UCSD-AML1 (cell line): ENCODE results near the gene ATAD2B.
A peak's percentile ranks its signal among the peaks of the same experiment; 100 is the strongest.
"Not testable (repeated sequence)": the region's sequence is repeated elsewhere in the genome, so short reads cannot be mapped to it uniquely, and the experiment has no call there.

Experiments
- DNase-seq: peaks from one replicate; lab custom pipeline; 2025; ENCODE audit not compliant: unreplicated experiment; lab: John Stamatoyannopoulos, UW

The ATAD2B gene

DNA sequence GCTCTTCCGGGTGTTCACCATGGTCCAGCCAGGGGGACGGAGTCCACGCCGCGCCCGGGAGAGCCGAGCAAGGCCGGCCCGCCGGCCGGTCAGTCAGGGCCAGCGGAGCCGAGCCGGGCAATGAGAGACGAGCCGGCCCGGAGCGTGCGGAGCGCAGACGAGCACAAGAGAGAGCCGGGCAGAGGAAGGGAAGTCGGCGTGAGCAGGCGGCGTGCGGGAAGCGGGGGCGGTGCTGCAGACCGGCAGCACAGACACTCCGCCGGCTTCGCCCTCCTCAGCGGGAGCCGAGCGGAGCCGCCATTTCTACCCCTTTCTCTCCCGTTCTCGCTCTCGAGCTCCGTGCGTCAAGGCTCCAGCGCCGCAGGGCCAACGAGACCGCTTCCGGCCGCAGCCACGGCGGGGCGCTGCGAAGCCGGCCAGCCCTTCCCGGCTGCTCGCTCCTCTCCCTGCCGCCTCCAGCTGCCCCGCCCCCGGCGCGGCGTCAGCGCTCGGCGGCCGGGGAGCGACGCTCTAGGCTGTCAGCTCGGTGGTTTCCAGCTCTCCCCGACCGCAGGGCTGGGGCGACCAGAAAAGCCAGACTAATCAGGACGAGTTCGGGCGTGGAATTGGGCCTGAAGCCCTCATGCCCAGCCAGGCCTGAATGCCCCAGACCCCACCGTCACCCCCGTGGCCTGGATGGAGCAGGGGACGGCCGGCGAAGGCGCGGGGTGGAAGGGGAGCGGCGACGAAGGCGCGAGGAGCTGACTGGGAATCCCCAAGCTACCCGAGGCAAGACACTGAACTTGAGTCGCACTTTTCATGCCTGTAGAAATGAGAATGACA, at the start of gene ATAD2B:
ATAD2B (minus strand) TSS at position 374 of the 822 bp plus-strand sequence; CDS start at position 21, 353 bp downstream.
- peak; percentile 98 for DNase-seq

DNA sequence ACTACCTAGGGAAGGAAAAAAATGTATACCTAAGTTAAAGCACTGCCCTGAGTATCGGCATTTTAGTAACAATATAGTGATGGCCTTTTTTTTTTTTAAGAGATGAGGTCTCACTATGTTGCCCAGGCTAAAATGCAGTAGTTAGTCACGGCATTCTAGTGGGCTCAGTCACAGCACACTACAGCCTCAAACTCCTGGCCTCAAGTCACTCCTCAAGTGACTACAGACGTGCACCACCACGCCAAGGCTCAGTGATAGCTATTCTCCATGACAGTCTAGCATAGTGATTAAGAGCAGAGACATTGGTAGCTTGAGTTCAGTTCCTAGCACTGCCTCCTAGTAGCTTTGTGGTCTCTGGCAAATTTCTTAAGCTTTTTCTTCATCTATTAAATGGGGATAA, 40.9 kb upstream of the ATAD2B start:
- DNase-seq: no peak

DNA sequence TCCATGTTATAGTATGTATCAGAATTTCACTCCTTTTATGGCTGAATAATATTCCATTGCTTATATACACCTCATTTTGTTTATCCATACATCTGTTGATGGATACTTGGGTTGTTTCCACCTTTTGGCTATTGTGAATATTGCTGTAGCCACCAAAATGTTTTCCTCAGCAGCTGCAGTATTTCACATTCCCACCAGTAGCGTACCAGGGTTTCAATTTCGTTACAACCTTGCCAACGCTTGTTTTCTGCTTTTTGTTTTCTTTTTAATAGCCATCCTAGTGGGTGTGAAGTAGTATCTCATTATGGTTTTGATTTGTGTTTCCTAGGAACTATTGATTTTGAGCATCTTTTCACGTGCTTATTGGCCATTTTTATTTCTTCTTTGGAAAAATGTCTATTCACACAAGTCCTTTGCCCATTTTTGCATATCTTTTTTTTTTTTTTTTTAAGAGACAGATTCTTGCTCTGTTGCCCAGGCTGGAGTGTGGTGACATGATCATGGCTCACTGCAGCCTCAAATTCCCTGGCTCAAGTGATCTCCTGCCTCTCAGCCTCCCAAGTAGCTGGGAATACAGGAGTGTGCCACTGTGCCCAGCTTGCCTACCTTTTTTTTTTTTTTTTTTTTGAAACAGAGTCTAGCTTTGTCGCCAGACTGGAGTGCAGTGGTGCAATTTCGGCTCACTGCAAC, 27.5 kb upstream of the ATAD2B start:
- DNase-seq: no peak

DNA sequence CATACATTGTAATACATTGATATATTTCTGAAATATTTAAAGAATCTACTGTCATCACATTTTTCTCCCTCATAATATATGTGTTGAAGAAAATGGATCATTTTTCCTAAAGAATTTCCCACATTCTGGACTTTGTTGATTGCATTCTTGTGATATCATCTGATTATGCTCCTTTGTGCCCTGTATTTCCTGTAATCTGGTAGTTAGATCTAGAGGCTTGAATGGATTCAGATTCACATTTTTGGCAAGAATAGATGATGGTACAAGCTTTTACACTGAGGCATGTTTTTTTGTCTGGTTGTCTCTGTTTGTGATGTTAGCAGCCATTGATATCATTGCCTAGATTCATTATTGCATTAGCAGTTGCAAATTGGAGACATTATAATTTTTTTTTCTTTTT, 26.7 kb upstream of the ATAD2B start:
- DNase-seq: no peak

DNA sequence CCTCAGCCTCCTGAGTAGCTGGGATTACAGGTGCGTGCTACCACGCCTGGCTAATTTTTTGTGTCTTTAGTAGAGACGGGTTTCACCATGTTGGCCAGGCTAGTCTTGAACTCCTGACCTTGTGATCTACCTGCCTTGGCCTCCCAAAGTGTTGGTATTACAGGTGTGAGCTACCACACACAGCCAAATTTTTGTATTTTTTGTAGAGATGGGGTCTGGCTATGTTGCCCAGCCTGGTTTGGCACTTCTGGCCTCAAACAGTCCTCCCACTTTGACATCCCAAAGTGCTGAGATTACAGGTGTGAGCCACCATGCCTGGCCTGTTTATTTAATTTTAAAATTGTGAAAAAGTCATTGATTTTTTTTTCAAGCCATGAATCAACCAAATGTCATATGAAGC, 25.6 kb upstream of the ATAD2B start:
- DNase-seq: not testable (repeated sequence)

DNA sequence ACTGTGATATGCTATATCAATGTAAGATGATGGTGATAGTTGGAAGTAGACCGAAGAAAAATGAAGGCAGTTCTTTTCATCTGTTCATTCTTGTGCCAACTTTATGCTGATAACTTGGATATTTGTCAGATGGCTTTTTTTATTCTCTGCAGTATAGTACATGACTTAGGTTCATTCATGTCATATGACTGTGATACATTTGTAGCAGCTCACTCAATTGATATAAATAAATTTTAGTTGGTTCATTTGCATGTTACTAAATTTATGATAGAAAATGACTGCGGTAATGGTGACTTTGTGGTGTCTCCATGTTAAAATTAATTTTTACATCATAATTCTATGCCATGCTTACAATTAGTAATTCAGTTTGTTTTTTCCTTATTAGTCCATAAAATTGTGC, 20.4 kb upstream of the ATAD2B start:
- no peak for DNase-seq

DNA sequence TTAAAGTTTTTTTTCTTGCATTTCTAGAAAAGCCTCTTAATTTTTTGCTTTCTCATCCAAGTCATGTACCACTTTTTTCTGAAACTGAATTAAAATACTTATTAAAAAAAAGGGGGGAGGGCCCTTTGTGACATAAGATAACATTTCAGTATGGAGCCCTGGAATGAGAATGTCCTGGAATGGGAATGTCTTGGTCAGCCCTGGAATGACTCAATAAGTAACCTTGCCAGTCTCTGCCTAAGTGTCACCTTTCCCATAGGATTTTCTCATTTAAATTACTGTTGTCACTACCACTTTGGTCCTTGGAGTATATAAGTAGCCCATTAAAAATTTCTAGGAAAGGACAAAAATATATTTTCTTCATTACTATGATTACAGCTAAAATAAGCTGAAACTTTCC, 18.1 kb upstream of the ATAD2B start:
- no peak for DNase-seq

DNA sequence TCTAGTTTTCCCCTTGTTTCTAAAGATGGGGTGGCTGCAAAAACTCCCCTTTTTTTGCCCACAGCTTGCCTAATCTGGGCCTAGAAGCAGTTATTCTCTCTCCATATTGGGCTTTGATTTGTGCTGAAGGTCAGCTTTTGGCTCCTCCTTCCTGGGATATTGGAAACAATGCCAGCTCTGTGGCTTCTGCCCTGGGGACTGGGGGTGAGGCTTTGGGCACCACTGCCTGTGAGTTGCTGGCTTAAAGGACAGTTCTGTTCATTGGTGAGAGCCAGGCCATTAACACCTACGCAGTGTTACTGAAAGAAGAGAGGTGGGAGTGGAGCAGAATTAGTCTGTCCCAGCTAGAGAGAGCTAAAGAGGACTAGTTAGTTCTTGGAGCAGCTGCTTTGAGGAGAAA, 17.6 kb upstream of the ATAD2B start:
- DNase-seq: no peak

DNA sequence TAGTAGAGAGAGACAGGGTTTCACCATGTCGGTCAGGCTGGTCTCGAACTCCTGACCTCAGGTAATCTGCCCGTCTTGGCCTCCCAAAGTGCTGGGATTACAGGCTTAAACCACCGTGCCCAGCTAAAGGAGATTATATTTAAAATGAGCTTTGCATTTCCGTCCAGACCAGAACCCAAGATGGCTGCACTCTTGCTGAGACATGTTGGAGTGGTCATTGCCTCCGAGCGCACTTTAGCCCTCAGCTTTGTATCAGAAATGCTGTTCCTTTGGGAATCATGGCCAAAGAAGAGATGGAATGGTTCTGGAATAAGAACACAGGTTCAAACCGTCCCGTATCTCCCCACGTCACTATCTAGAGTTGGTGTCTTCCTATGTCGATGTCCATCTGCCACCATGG, 16.7 kb upstream of the ATAD2B start:
- DNase-seq: no peak

DNA sequence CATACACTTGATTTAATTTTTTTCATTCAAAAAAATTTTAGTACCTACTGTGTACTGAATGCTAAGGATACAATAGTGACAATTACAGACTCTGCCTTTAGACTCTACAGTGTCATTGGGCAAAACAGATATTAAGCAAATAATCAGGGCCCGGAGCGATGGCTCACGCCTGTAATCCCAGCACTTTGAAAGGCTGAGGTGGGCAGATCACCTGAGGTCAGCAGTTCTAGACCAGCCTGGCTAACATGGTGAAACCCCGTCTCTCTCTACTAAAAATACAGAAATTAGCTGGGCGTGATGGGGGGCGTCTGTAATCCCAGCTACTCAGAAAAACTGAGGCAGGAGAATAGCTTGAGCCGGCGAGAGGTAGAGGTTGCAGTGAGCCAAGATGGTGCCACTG, 14.7 kb upstream of the ATAD2B start:
- no peak for DNase-seq

DNA sequence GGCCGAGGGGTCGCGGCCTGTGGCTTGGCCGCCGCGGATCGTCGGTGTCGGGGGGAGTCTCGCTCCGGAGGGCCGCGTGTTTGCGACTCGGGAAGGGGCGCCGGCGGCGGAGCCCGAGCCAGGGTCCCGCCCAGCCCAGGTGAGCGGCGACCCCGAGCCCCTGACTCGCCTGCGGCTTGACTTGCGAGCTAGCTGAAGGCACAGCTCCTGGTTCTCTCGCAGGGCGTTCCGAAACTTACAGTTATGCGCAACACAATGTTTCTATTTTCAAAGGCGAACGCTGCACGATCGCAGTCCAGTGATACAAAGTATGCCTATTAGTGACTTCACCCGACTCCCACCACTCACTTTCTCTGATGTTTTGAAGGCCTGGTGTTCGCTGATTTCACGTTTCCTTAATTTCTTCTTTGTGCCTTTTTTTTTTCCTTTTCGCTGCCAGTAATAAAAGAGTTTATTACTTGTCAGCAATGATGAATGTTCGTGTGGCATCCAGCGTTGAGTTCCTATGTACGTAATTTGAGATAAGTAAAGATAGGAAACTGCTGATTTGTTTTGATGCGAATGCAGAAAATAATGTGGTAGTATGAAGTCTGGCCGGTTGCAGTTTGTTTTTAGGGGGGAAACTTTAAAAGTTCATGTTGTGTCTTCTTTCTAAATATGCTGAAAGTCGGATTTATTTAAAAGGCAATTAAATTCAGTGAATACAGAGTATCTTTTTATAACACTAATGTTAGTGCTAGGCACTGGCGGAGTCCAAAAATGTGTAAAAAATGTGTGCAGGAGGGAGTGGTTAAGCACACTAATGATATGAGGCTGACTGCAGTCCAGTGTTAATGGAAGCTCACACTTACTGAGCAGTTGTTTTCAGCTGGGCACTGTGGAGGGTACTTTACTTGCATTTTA, 14.0 kb upstream of the ATAD2B start:
- DNase-seq: peak; percentile 56

DNA sequence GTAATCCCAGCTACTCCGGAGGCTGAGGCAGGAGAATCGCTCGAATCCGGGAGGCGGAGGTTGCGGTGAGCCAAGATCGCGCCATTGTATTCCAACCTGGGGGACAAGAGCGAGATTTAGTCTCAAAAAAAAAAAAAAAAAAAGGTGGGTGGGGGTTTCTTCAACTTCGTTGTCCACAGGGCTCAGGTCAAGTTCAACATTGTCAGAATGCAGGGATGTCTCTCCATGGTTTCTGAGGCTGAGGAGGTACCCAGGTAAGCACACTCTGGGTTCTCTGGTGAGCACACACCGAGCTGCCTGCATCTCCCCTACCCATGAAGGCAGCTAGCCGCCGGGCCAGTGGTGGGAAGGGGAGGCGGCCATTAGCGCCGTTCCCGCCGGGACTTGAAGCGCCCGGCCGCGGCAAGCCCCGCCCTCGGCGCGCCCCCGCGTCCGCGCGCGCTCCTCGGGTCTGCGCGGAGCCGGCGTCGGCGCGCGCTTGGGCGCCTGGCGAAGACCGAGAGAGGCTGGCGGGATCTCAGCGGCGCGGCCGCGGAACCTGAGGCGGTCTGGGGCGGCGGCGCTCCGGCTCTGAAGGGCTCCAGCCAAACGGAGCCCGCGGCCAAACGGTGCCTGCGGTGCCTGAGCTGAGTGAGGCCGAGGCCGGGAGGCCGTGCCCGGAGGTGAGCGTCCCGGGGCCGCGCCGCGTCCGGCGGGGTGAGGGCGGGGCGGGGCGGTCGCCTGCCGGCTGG, 13.2 kb upstream of the ATAD2B start, which contains the start of gene UBXN2A:
UBXN2A (plus strand) TSS at position 477 of the 731 bp plus-strand sequence. CDS start 17,852 bp downstream, outside the sequence.
- DNase-seq: peak; percentile 85

DNA sequence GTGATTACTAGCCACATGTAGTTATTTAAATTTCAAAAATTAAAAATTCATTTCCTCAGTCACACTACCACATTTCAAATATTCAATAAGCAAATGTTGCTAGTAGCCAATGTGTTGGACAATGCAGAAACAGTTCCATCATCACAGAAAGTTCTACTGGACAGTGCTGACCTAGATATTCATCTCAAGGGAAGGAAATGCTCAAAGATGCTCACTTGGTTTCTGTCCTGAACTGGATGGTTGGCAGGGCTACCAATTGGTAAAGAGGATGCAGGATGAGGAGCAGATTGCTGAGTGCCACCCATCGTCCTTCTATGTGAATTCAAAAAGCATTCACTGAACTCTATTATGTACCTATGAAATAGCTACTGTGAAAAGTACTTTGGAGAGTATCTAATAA, 7.3 kb upstream of the ATAD2B start:
- DNase-seq: no peak

DNA sequence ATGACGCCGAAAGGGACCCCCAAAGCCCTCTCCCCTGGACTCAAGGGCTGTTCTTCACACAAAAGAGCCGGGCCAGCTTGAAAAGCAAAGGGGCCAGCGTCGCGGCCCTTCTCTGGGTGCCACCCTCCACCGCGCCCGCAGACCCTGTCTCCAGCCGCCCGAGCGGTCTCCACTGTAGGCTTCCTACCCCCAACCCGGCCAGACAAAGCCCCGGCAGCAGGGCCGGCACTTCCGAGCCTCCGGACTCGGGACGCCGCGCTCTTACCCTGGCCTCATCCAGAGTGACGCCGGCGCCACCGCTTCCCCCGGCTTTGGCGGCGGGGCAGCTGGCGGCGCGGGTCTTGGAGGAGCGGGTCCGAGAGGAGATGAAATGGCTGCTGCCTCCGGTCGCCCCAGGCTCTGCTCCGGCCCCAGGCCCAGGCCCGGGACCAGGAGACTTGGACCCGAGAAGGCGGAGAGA, 603 bp downstream of the ATAD2B start:
- DNase-seq: peak; percentile 70

DNA sequence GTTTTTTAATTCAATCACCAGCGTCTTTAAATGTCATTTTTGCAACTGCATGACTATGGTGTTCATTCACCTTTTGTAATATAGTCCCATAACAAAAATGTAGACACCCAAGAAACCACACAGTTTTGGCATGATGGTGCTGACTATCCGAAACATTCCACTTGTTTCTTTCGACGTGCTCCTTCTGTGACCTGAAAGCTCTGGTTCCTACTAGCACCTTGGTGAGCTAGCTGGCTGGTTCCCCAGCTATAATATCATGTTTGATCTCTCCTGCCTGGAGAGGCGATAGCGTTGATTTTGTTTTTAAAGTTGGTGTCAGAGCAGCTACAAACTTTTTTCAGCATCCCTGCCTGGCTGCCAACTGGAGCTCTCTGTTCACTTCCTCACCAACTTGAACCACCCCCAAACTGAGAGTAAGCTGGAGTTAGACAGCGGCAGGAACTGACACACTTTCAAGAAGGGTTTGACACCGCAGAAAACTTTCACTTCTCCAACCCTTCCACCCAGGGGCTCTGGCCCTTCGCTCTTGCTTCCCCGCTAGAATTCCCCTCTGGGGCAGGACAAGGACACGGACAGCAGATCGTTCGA, 1.1 kb downstream of the ATAD2B start:
- peak; percentile 70 for DNase-seq

DNA sequence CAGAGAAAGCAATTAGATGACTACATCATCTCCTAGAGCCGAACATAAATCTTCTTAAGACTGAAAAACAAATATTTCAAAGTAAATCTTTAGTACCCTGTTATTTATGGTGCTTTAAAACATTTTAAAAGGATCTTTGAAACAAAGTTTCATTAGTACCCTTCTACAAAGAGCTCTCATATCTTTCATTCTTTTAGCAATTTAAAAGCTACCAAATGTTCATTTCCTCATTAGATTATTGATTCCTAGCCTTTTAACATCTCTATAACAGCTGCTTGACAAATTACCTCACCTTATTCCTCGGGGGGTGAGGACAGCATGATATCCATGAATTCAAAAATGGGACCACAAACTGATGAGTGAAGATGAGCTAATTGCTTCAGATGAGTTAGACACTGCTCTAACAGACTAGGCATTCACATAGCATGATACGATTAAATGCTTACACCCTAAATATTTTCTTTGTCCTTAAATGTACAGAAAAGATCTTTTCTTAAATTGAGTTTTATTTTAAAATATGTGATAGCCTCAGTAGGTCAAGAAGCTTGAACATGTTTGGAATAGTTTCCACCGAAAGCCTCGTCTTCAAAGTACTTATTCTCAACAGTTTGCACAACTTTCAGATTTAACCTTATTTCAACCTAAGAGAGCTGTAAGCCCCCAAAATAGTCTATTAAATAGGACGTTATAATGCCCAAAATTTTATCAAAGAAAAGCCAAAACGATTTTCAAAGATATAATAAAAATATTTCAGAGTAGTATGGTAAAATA, 2.1 kb downstream of the ATAD2B start:
- DNase-seq: no peak

DNA sequence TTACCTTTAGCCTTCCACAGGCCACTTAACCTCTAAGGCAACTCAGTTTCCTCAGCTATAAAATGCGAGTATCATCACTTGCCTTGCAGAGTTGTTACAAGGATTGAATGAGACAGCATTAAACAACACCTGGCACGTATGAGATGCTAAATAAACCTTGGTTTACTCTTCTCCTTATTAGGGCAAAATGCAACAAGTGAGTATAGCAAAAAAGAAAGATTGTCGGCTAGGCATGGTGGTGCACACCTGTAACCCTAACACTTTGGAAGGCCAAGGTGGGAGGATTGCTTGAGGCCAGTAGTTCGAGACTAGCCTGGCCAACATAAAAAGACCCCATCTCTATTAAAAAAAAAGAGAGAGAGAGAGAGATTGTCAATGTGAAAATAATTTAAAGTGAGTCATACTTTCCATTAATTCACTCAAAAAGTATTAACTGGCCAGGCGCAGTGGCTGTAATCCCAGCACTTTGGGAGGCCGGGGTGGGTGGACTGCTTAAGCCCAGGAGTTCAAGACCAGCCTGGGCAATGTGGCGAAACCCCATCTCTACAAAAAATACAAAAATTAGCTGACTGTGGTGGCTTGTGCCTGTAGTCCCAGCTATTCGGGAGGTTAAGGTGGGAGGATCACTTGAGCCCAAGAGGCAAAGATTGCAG, 8.0 kb downstream of the ATAD2B start:
- no peak for DNase-seq

DNA sequence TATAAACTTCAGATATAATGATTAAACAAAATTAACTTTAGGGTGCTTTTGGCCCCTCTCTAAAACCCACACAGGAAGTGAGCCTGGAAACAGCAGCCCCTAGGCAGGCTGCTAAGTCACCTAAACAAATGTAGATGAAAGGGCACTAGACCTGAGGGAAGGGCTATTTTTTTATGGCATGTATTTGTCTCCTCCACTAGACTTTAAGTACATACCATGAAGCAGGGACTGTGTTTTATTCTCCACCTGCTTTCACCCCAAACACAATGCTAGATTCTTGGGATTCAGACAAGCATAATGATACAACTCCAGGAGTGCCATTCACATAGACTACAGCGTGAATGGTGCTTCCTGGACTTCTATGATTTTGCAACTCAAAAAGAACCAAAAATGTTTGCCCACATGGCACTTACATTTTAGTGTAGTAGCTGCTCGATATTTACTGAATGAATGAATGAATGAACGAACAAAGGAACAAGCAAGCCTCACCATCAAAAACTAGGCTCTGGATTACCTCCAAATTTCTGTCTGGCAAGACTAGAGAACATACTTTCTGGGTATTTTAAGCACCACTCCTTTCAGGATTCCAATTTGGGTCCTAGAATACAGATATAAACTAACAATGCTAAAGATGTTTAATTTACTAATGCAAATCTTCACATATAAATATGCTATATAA, 10.1 kb downstream of the ATAD2B start:
- DNase-seq: no peak
